GM18907 (cell line): ENCODE results near the gene ZNF383.
"Not testable (repeated sequence)": the region's sequence is repeated elsewhere in the genome, so short reads cannot be mapped to it uniquely, and the experiment has no call there.

Experiments
- ATAC-seq: cut with Tn5 transposase; IDR thresholded peaks from one replicate; pipeline ENCODE4 v1.9.1; 2021; ENCODE audit warnings: mild to moderate bottlenecking, moderate library complexity; ENCODE audit not compliant: unreplicated experiment

Gene ZNF383

GRCh38 chr19:37292998-37293939 lies 75.3 kb downstream of the ZNF383 start:
- ATAC-seq, result not testable (repeated sequence)

GRCh38 chr19:37294246-37294645 lies 76.2 kb downstream of the ZNF383 start:
- ATAC-seq, result not testable (repeated sequence)
